T47D (cell line): ENCODE results near the gene SYCE3.

Experiments
- DNase-seq, 2 experiments: peaks; one replicate each; pipeline versions ENCODE4 v3.0.0 to v3.0.0-alpha.2; 2011 to 2012; ENCODE audit warnings: low read depth in 1 of 2, low spot score in 1 of 2
- JUND ChIP-seq: IDR thresholded peaks from 2 replicates; pipeline ENCODE4 v1.6.1; 2012; ENCODE audit warnings: low read depth
- in situ Hi-C: cut with HindIII; loops from 2 replicates; pipeline ENCODE4 v1.10.0; 2016; ENCODE audit warnings: low sequenced_read_pairs, low pct_unique_long_range_greater_than_20kb

SYCE3 gene

DNA sequence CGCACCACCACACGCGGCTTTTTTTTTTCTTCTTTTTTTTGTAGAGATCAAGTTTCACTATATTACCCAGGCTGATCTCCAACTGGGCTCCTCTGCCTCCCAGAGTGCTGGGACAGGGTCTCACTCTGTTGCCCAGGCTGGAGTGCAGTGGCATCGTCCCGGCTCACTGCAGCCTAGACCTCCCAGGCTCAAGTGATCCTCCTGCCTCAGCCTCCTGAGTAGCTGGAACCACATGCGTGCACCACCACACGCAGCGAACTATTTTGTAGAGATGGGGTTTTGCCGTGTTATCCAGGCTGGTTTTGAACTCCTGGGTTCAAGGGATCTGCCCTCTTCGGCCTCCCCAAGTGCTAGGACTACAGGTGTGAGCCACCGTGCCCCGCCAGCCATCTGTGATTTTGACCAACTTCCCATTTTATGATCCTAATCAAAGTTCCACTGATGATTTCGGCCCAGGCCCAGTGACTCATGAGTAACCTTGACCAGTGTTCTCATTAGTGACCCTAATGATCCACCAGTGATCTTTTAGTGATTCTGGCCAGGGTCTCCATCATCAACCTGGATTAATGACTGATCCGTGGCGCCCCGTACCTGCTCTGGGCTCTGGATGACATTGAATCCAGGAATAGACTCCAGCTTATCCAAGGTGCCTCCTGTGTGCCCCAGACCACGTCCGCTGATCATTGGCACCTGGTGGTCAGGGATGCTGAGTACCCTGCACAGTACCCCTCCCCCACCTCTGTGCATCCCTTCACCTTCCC lies 34.6 kb downstream of the SYCE3 start:
- DNase-seq = no peak
- TF ChIP-seq JUND = no peak
- in situ Hi-C loops = no loop called here

DNA sequence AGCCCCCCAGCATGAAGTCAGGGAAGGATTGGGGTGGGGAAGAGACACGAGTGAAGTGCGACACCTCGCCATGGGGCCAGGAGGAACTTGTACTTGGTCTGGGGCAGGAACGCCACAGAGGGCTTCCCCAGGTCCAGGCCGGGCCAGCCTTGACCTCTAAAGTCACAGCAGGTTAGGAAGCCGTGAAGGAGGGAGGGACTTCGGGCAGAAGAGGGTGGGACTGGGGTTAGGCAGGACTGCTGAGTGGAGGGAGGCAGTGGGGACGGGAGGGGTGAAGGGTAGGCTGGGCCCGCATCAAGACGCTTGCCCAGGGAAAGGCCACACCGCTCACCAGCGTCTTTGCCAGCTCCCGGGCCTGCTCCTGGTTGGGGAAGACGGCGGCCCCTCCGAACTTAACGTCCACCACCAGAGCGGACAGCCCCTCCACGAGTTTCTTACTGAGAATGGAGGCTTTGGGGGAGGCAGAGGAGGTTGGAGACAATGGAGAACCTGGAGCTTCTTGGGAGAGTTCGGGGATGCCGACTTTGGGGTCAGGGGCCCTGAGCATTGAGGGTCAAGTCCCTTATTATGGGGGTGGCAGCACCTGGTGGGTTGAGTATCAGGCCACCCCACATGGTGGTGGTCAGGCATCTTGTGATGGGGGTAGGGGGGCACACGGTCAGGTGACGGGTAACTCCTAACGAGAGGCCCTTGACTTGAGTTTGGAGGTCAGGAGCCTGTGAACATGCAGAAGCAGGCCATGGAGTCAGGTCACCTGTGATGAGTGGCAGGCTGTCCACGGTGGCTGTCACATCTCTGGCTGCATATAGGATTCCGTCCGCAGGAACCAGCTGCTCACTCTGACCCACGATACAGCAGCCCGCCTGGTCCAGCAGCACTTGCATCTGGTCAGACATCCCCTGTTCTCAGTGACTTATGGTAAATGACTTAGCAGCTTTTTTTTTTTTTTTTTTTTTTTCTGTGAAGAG lies 35.6 kb downstream of the SYCE3 start:
- DNase-seq = peak; percentile 56 to 72
- in situ Hi-C loops = no loop called here
- TF ChIP-seq JUND = no peak

DNA sequence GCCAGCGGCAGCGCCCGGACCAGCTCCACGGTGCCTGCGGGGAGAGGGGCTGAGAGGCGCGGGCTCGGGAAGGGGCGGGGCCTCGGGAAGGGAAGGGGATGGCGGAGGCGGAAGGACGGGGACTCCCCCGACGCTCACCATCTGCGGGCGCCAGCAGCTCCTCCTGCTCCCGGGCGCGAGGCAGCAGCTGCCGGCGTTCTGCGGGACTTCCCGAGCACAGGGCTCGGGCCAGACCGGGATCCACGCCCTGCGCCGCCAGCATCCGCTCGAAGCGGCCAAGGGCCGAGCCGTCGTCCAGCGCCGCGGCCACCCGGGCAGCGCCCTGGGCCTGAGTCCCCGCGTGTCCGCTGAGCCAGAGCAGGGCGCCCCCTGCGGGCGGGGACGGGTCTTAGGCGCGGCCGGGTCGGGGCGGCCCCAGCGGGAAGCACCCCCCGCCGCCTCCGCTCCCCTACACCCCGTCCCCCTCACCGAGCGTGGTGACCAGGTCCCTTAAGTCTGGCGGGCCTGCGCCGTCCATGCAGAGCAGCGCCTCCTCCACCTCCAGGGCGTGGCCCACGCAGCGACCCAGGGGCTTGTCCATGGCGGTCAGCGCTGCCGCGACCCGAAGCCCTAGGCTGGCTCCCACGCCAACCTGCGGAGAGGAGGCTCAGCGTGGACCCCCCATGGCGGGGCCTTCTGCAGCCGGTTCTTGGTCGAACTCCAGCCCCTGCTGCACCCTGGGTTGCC lies 36.4 kb downstream of the SYCE3 start:
- in situ Hi-C loops = no loop called here
- TF ChIP-seq JUND = no peak
- peak; percentile 58 to 68 for DNase-seq

DNA sequence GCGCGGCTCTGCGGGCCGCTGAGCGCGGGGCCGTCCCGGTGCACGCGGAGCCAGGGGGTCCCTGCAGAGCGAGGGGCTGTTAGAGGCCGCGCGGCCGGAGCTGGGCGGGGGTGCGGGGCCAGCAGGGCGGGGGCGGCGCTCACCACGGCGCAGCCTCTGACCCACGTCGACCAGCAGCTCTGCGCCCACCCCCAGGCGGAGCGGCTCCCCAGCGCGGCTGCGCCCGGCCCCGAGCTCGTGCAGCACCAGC lies 36.9 kb downstream of the SYCE3 start:
- no peak for TF ChIP-seq JUND
- in situ Hi-C loops = no loop called here
- no peak for DNase-seq

DNA sequence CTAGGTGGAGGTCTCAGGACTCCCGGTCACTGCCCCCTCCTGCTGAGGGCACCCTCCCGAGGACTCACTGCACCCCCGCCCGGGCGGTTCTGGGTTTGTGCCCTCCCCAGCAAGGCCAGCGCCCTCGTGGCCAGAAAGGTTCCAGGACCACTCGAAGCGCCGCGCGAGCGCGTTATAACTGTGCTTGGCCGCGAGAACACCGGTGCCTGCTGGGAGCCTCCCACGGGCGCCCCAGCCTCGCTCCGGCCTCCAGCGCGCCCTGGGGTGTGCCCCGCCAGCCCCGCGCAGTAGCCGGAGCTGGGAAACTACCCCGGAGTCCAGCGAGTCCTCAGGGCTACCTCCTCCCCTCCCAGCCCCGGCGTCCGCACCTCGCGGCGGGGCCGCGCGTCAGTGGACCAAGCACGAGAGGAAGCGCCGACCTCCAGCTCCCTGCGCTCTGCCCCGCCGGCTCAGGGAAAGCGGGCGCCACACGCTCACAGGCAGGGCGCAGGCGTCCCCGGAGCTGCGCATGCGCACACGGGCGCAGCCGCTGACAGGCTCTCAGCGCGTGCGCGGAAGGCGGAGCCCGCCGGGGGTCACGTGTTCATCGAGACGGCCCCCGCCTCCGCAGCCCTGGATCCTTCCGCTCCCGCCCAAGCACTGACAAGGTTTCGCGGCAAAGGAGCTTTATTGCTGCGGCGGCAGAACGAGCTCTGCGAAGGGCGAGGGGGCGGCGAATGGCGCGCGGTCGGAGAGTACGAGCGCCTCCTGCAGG lies 37.4 kb downstream of the SYCE3 start, which contains the start of gene SCO2:
Gene SCO2 (minus strand): TSS at position 495 of the 754 bp plus-strand sequence. CDS start 1,187 bp downstream, outside the sequence.
- peak; percentile 95 to 96 for DNase-seq
- TF ChIP-seq JUND = no peak
- in situ Hi-C loops = no loop called here

DNA sequence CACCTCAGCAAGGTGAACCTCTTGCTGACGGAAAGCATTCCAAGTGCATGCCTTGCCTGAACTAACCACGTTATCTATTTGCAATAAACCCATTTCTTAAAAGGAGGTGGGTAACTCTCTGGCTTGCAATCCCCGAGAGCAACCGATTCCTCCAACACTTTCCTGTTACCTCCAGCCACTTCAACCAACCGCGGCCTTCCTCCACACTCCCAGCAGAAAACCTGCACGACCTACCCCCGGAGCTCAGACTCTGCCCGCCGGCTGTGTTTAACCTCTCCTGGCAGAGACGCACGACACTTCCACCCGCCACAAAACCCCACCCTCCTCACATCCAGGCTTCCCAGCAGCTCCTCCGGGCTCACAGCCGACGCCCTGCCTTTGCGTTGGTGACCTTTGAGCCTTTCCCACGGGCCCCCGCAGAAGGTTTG lies 38.0 kb downstream of the SYCE3 start:
- no peak for TF ChIP-seq JUND
- in situ Hi-C loops = no loop called here
- no peak for DNase-seq

DNA sequence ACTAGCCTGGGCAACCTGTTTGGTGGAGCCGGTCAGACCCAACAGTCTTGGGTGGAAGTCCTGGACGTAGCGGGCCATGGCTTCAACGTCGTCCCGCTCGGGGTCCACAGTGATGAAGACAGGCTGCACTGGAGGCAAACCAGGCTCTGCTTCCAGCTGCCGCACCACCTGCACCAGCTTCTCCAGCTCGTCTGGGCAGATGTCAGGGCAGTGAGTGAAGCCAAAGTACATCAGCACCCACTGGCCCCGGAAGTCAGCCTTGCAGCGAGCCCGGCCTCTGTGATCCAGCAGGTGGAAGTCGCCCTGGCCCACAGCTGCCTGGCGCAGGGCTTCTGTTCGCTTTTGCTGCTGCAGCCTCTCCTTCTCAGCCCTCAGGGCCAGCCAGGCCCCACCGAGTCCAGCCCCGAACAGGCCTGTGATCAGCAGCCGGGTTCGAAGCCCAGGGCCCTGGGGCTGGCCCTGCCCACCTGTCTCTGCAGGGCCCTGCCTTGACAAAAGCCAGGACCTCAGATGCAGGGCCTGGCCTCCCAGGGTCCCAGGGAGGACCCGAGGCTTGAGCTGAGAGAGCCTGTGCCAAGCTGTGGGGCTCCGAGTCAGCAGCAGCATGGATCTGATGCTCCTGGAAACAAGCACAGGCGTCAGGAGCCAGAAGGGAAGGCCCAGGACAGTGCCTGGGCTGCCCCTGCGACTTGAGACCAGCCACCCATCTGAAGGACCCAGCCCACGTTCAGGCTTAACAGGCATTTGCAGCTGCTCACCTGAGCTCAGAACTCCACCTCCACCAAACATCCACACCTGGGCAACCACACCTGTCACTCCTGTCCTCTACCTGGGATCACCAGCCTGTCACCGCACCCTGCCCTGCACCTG lies 38.7 kb downstream of the SYCE3 start:
- no peak for TF ChIP-seq JUND
- no peak for DNase-seq
- in situ Hi-C loops = no loop called here

DNA sequence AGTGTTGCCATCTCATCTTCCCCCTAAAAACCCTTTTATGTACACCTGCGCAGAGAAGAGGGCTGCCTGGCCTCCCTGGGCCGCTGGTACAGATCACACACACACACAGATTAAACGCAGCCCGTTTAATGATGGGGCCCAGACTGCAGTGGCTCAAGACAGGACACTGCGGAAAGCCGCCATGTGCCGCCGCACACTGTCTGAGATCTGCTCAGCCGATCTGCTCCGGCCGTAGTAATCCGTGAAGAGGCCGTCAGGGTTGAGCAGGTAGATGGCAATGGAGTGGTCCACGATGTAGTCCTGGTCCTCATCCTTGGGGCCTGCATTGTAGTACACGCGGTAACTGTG lies 39.3 kb downstream of the SYCE3 start:
- in situ Hi-C loops = no loop called here
- no peak for DNase-seq
- no peak for TF ChIP-seq JUND

DNA sequence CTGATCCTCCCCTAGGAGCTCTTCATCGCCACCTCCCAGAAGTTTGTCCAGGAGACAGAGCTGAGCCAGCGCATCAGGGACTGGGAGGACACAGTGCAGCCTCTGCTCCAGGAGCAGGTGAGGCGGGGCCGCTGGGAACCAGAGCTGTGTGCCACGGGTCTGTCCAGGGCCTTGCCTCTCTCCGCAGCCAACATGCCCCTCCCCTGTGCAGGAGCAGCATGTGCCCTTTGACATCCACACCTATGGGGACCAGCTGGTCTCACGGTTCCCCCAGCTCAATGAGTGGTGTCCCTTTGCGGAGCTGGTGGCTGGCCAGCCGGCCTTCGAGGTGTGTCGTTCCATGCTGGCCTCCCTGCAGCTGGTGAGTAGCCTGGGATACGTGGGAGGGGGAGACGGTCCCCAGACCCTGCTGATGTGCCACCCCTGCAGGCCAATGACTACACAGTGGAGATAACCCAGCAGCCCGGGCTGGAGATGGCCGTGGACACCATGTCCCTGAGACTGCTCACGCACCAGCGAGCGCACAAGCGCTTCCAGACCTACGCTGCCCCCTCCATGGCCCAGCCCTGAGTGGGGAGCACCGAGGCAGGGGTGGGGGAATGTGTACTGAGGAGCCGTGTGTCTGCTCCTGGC lies 39.8 kb downstream of the SYCE3 start:
- no peak for DNase-seq
- in situ Hi-C loops = no loop called here
- no peak for TF ChIP-seq JUND

DNA sequence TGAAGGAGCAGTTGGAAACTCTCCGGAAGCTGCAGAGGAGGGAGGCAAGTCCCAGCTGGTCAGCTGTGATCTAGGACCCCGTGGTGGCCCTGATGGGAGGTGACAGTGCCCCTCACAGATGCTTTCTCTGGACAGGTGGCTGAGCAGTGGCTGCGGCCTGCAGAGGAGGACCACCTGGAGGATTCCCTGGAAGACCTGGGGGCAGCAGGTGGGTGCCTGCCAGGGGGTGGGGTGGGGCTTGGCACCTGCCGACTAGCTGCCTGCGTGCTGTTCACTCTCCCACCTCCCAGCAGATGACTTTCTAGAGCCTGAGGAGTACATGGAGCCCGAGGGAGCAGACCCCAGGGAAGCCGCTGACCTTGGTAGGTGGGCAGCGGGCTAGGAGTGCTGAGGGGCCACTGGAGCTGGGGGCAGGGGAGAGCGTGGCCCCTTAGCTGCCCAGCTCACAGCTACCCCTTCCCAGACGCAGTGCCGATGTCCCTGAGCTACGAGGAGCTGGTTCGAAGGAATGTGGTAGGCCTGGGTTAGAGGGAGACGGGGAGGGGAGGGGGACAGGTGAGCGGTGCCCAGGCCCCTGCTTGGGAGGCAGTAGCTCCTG lies 40.4 kb downstream of the SYCE3 start:
- DNase-seq = no peak
- TF ChIP-seq JUND = no peak
- in situ Hi-C loops = no loop called here

DNA sequence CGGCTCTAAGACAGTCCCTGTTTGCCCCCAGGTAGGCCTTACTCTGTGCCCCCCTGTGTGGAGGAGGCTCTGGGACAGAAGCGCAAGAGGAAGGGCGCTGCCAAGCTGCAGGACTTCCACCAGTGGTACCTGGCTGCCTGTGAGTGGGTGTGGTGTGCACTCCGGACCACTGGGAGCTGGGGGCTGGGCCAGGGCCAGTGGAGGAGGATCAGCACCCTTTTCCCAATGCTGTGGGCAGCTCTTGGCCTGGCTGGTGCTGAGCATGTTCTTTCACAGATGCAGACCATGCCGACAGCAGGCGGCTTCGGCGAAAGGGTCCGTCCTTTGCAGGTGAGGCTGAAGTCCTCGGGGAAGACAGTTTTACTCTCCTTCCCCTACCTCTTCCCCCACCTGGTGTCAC lies 41.0 kb downstream of the SYCE3 start:
- no peak for TF ChIP-seq JUND
- in situ Hi-C loops = no loop called here
- DNase-seq = no peak
